OCI-LY7 (cell line): Measurements from ENCODE around the gene PAQR4.

Experiments used
- CTCF ChIP-seq: fragments of 200-600 bp; sonication (generic); conservative IDR thresholded peaks from 2 replicates; pipeline ENCODE4 v1.5.1; 2014; ENCODE audit warnings: mild to moderate bottlenecking, antibody characterized with exemption, low read length, moderate library complexity, mixed read lengths
- EZH2phosphoT487 ChIP-seq: fragments of 200-600 bp; sonication (generic); IDR thresholded peaks from 2 replicates; pipeline ENCODE4 v1.6.1; 2018; ENCODE audit warnings: low read depth, borderline replicate concordance, mild to moderate bottlenecking, mixed run types, antibody characterized with exemption, low read length, moderate library complexity, mixed read lengths

DNA sequence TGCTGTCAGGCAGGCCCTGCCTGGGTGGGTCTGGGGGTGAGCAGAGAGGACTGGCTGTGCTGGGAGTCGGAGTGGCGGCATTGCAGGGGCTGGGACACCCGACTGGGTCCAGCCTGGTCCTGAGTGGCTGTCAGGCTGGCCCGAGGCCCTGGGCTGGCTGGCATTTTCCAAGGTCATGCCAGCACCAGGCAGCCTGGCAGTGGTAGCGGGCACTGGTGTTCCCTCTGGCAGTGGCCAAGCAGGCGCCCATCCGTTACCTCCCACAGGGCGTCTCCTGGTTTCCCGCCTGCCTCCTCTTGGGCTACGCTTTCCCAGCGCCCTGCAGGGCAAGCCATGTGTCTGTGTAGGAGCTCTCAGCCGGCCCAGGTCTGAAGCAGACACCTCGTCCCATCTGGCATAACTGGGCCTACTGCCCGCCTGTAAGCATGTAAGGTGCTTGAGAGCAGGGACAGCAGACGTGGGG is 16.8 kb downstream of the PAQR4 start:
- TF ChIP-seq CTCF (no peak), EZH2phosphoT487 (no peak)
